Measurements from ENCODE around the gene NPC1L1. TPM values are rescaled to one million over a fixed set of nuclear protein-coding genes. Genes with fewer than 3 reads are reported as not detected.

The NPC1L1 gene
- total and polyA plus RNA-seq, 2 of the 13 experiments (the other 11 are each of a cell fraction or from before 2014, with no cell fraction given), result 4.8 to 14.5 TPM

DNA sequence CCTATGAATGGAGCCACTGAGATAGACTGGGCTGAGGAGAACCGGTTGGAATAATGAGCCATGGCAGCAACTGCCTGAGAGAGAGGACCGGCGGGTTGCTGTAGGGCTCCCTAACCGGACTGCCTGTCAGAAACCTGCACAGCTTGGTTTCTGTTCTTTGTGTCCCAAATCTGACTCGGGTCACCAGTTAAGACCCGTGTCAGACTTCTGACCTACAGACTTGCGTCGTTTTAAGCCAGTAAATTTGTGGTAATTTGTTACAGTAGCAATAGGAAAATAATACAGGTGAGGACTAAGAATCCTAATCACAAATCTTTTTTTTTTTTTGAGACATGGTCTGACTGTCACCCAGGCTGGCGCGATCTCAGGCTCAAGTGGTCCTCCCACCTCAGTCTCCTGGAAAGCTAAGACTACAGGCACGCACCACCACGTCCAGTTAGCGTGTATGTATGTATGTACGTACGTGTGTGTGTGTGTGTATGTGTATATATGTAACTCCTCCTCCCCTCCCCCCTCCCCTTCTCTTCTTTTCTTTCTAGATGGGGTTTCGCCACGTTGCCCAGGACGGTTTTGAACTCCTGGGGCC is 33.2 kb upstream of the NPC1L1 start (continued):
- TF ChIP-seq FIP1L1 (IDR thresholded peaks at IDR 0.05; ENCODE audit: borderline replicate concordance, insufficient read depth, low read depth, low read length) (no peak), ZNF225 (CRISPR knock-in tag; IDR thresholded peaks at IDR 0.05) (no peak), REPIN1 (CRISPR knock-in tag; IDR thresholded peaks at IDR 0.05; ENCODE audit: borderline replicate concordance, low read depth) (0 out of 2 replicates have a peak, but pooled peaks have one; percentile 6), YEATS4 (CRISPR knock-in tag; IDR thresholded peaks at IDR 0.05; ENCODE audit: borderline replicate concordance) (no peak), SUZ12 (IDR thresholded peaks at IDR 0.05; ENCODE audit: low read depth, low read length) (no peak), GABPB1 (CRISPR knock-in tag; IDR thresholded peaks at IDR 0.05) (no peak), TBX3 (IDR thresholded peaks at IDR 0.05; ENCODE audit: borderline replicate concordance) (no peak), RCOR2 (CRISPR knock-in tag; IDR thresholded peaks at IDR 0.05) (no peak), ZNF253 (CRISPR knock-in tag; IDR thresholded peaks at IDR 0.05; ENCODE audit: borderline replicate concordance) (no peak; the same call in 1 of the 2 replicates), ZNF777 (CRISPR knock-in tag; IDR thresholded peaks at IDR 0.05) (0 out of 2 replicates have a peak, but pooled peaks have one; percentile 4), ZNF331 (CRISPR knock-in tag; IDR thresholded peaks at IDR 0.05) (no peak), HDAC1 (CRISPR knock-in tag; IDR thresholded peaks at IDR 0.05) (no peak), MAF1 (CRISPR knock-in tag; IDR thresholded peaks at IDR 0.05; ENCODE audit: borderline replicate concordance) (no peak), NFIB (CRISPR knock-in tag; IDR thresholded peaks at IDR 0.05; ENCODE audit: borderline replicate concordance) (no peak), ZNF484 (CRISPR knock-in tag; IDR thresholded peaks at IDR 0.05; ENCODE audit: borderline replicate concordance, low read depth) (0 out of 2 replicates have a peak, but pooled peaks have one; percentile 21)
- TF ChIP-seq, protein P1, sequence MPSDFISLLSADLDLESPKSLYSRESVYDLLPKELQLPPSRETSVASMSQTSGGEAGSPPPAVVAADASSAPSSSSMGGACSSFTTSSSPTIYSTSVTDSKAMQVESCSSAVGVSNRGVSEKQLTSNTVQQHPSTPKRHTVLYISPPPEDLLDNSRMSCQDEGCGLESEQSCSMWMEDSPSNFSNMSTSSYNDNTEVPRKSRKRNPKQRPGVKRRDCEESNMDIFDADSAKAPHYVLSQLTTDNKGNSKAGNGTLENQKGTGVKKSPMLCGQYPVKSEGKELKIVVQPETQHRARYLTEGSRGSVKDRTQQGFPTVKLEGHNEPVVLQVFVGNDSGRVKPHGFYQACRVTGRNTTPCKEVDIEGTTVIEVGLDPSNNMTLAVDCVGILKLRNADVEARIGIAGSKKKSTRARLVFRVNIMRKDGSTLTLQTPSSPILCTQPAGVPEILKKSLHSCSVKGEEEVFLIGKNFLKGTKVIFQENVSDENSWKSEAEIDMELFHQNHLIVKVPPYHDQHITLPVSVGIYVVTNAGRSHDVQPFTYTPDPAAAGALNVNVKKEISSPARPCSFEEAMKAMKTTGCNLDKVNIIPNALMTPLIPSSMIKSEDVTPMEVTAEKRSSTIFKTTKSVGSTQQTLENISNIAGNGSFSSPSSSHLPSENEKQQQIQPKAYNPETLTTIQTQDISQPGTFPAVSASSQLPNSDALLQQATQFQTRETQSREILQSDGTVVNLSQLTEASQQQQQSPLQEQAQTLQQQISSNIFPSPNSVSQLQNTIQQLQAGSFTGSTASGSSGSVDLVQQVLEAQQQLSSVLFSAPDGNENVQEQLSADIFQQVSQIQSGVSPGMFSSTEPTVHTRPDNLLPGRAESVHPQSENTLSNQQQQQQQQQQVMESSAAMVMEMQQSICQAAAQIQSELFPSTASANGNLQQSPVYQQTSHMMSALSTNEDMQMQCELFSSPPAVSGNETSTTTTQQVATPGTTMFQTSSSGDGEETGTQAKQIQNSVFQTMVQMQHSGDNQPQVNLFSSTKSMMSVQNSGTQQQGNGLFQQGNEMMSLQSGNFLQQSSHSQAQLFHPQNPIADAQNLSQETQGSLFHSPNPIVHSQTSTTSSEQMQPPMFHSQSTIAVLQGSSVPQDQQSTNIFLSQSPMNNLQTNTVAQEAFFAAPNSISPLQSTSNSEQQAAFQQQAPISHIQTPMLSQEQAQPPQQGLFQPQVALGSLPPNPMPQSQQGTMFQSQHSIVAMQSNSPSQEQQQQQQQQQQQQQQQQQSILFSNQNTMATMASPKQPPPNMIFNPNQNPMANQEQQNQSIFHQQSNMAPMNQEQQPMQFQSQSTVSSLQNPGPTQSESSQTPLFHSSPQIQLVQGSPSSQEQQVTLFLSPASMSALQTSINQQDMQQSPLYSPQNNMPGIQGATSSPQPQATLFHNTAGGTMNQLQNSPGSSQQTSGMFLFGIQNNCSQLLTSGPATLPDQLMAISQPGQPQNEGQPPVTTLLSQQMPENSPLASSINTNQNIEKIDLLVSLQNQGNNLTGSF (CRISPR knock-in tag; IDR thresholded peaks at IDR 0.05), result no peak
- TF ChIP-seq, protein P2, sequence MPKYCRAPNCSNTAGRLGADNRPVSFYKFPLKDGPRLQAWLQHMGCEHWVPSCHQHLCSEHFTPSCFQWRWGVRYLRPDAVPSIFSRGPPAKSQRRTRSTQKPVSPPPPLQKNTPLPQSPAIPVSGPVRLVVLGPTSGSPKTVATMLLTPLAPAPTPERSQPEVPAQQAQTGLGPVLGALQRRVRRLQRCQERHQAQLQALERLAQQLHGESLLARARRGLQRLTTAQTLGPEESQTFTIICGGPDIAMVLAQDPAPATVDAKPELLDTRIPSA (CRISPR knock-in tag; IDR thresholded peaks at IDR 0.05; ENCODE audit: borderline replicate concordance), result no peak
- TF ChIP-seq, protein P3, sequence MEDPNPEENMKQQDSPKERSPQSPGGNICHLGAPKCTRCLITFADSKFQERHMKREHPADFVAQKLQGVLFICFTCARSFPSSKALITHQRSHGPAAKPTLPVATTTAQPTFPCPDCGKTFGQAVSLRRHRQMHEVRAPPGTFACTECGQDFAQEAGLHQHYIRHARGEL (CRISPR knock-in tag; IDR thresholded peaks at IDR 0.05), result no peak
- TF ChIP-seq, protein P4, sequence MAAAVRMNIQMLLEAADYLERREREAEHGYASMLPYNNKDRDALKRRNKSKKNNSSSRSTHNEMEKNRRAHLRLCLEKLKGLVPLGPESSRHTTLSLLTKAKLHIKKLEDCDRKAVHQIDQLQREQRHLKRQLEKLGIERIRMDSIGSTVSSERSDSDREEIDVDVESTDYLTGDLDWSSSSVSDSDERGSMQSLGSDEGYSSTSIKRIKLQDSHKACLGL (CRISPR knock-in tag; IDR thresholded peaks at IDR 0.05), result no peak
- TF ChIP-seq, protein P5, sequence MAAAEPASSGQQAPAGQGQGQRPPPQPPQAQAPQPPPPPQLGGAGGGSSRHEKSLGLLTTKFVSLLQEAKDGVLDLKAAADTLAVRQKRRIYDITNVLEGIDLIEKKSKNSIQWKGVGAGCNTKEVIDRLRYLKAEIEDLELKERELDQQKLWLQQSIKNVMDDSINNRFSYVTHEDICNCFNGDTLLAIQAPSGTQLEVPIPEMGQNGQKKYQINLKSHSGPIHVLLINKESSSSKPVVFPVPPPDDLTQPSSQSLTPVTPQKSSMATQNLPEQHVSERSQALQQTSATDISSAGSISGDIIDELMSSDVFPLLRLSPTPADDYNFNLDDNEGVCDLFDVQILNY (CRISPR knock-in tag; conservative IDR thresholded peaks at IDR 0.05), result no peak

All from HepG2 (cell line).